ENCODE results near the gene SLC35G2.
A peak's percentile ranks its signal among the peaks of the same experiment; 100 is the strongest.
"Not testable (repeated sequence)": the region's sequence is repeated elsewhere in the genome, so short reads cannot be mapped to it uniquely, and the experiment has no call there.

Gene SLC35G2

DNA sequence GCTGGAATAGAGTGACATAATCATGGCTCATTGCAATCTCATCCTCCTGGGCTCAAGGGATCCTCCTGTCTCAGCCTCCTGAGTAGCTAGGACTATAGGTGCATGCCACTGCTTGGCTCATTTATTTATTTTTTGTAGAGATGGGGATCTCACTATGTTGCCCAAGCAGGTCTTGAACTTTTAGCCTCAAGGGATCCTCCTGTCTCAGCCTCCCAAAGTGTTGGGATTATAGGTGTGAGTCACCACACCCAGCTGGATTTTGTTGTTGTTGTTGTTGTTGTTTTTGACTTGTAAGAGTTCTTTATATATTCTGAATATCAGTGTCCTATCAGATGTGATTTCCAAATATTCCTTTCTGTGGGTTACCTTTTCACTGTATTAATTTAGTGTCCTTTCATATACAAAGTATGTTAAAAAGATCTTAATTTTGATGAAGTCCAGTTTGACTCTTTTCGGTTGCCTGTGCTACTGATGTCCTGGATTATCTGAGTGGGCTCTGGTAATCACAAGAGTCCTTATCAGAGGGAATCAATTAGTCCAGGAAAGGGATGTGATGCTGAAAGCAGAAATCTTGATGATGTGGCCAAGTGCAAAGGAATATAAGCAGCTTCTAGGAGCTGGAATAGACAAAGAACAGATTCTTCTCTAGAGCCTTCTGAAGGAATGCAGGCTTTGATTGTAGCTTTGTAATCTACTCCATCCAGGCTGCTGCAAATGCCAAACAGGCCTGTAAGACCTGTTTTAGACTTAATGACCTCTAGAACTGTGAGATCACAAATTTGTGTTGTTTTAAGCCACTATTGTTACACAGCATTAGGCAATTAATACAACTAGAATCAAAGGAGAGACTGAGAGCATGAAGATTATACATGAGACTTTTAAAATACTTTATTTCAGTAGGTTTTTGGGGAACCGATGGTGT is 73.3 kb downstream of the SLC35G2 start:
- no peaks in the 10 kb centered on the region for H3K27me3 Mint-ChIP-seq
- no peak overlapping the region for H3K27ac Mint-ChIP-seq
- peaks cover 65% of the 10 kb centered on the region for H3K4me1 Mint-ChIP-seq (ENCODE audit: low read depth)
- H3K9me3 Mint-ChIP-seq (ENCODE audit: low read depth) = no peaks in the 10 kb centered on the region
- H3K36me3 Mint-ChIP-seq = peaks cover 21% of the 10 kb centered on the region
- H3K4me3 Mint-ChIP-seq = peak overlapping the region; percentile 10

DNA sequence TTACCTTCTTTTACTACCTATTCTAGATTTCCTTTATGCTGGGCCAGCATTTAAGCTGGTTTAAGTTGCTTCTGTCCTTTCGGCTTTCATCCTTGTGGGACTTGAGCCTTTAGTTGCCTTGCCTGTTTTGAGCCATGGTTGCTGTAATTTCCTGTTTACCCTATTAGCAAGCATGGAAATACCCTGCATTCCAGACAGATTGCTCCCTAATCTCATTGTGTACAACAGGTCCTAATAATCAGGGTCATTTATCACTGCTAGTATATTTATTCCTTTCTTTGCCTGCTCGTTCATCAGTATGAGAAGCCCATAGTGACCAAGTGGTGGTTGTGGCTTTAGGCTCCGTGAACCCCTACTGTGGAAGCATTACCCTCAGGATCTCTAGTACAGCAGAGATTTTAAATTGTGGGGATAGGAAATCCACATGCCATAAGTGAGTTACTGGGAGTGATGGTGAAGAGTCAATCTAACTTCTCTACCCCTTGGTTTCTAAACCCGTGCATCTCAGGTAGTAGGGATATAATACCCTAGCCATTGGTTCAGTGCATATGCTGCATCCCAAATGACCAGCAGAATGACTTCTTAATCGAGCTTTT is 75.0 kb downstream of the SLC35G2 start:
- H3K36me3 Mint-ChIP-seq = peaks cover 21% of the 10 kb centered on the region
- H3K4me3 Mint-ChIP-seq = no peak overlapping the region
- peaks cover 65% of the 10 kb centered on the region for H3K4me1 Mint-ChIP-seq (ENCODE audit: low read depth)
- no peaks in the 10 kb centered on the region for H3K9me3 Mint-ChIP-seq (ENCODE audit: low read depth)
- no peak overlapping the region for H3K27ac Mint-ChIP-seq
- H3K27me3 Mint-ChIP-seq = no peaks in the 10 kb centered on the region

DNA sequence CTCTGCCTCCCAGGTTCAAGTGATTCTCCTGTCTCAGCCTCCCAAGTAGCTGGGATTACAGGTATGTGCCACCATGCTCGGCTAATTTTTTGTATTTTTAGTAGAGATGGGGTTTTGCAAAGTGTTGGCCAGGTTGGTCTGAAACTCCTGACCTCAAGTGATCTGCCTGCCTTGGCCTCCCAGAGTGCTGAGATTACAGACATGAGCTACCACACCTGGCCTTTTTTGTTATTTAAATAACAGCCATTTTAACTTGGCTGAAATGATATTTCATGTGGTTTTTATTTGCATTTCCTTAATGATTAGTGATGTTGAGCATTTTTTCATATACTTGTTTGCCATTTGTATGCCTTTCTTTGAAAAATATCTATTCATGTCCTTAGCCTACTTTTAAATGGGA is 78.2 kb downstream of the SLC35G2 start:
- H3K9me3 Mint-ChIP-seq (ENCODE audit: low read depth); H3K27me3 Mint-ChIP-seq; H3K4me3 Mint-ChIP-seq; H3K27ac Mint-ChIP-seq: not testable (repeated sequence)
- peaks cover 74% of the 10 kb centered on the region for H3K4me1 Mint-ChIP-seq (ENCODE audit: low read depth)
- H3K36me3 Mint-ChIP-seq = peaks cover 14% of the 10 kb centered on the region

DNA sequence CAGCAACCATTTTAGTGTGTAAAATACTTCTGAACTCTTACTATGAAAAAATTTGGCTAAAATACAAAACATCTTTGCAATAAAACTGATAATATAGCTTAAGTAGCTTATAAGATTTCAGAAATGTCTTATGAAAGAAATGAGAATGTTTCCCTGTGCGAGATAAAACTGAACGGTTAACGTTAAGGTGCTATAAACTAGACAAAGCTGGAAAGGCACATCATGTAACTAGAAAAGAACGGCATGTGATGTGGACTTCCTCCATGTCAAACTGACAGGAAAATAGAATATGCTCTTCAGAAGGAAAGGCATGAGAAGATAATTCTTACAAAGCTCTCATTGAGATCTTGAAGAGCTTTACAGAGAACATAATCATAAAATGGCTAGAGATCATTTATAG is 79.6 kb downstream of the SLC35G2 start:
- H3K4me3 Mint-ChIP-seq = peak overlapping the region; percentile 51
- H3K27me3 Mint-ChIP-seq = no peaks in the 10 kb centered on the region
- H3K27ac Mint-ChIP-seq = peak overlapping the region; percentile 47
- peaks cover 70% of the 10 kb centered on the region for H3K4me1 Mint-ChIP-seq (ENCODE audit: low read depth)
- peaks cover 7% of the 10 kb centered on the region for H3K9me3 Mint-ChIP-seq (ENCODE audit: low read depth)
- H3K36me3 Mint-ChIP-seq = peaks cover 22% of the 10 kb centered on the region

DNA sequence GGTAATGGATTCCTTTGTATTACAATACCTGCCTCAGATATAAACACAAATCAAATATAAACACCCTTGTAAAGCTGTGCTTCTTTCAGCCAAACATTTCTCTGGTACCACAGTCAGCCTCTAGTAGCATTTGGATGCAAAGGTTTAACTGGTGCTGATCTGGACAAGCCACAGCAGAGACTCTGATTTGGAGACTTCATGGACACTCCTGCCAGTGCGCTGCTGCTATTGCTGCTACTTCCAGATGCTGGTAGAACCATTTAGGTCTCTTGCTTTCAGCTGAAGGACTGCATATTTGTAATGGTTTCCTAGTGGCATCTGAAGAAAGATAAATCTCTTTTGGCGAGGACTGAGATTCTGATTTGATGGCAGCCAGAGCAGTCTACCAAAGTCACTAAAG is 80.0 kb downstream of the SLC35G2 start:
- Mint-ChIP-seq H3K36me3 (peaks cover 24% of the 10 kb centered on the region), H3K27ac (peak overlapping the region; percentile 47), H3K27me3 (no peaks in the 10 kb centered on the region), H3K9me3 (ENCODE audit: low read depth) (peaks cover 7% of the 10 kb centered on the region), H3K4me3 (peak overlapping the region; percentile 51), H3K4me1 (ENCODE audit: low read depth) (peaks cover 66% of the 10 kb centered on the region)

DNA sequence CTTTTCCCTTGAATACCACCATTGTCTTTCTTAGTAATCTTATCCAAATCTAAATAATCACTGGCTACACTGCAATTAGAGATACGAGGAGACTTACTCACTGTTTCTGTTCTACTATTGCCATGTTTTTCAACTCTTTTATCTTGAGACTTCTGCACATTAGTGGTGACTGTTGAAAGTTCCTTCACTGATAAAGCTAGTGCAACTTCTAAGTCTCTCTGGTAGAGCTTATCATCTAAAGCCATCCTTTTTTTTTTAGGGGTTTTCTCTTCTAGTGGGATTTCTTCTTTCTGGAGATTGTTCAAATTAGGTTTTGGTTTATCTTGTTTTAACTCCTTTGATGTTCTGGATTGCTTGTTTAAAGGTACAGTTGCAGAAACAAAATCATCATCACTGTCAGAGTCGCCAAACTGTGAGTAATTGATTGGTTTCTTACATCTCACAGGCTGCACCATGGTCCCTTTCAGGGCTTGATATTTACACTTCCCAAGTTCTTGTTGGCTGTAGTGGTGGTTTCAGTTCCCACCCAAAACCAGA is 80.8 kb downstream of the SLC35G2 start:
- peaks cover 60% of the 10 kb centered on the region for H3K4me1 Mint-ChIP-seq (ENCODE audit: low read depth)
- peak overlapping the region; percentile 2 for H3K4me3 Mint-ChIP-seq
- H3K9me3 Mint-ChIP-seq (ENCODE audit: low read depth) = peaks cover 7% of the 10 kb centered on the region
- H3K27me3 Mint-ChIP-seq = no peaks in the 10 kb centered on the region
- H3K36me3 Mint-ChIP-seq = peaks cover 27% of the 10 kb centered on the region
- peak overlapping the region; percentile 18 for H3K27ac Mint-ChIP-seq

GRCh38 chr3:136900694-136901093 is 81.8 kb downstream of the SLC35G2 start:
- peaks cover 60% of the 10 kb centered on the region for H3K4me1 Mint-ChIP-seq (ENCODE audit: low read depth)
- not testable (repeated sequence) for H3K9me3 Mint-ChIP-seq (ENCODE audit: low read depth); H3K27me3 Mint-ChIP-seq
- peak overlapping the region; percentile 6 for H3K4me3 Mint-ChIP-seq
- peak overlapping the region; percentile 46 for H3K27ac Mint-ChIP-seq
- peaks cover 27% of the 10 kb centered on the region for H3K36me3 Mint-ChIP-seq

DNA sequence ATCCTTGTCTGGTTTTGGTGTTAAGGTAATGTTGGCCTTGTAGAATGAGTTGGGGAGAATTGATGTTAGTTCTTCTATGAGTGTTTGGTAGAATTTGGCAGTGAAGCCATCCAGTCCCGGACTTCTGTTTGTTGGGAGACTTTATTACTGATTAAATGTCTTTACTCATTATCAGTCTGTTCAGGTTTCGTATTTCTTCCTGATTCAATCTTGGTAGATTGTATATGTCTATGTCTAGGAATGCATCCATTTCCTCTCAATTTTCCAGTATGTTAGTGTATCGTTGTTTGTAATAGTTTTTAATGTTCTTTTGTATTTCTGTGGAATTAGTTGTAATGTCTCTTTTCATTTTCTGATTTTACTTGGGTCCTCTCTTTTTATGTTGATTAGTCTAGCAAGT is 82.5 kb downstream of the SLC35G2 start:
- H3K36me3 Mint-ChIP-seq = peaks cover 28% of the 10 kb centered on the region
- peaks cover 62% of the 10 kb centered on the region for H3K4me1 Mint-ChIP-seq (ENCODE audit: low read depth)
- H3K4me3 Mint-ChIP-seq = no peak overlapping the region
- no peak overlapping the region for H3K27ac Mint-ChIP-seq
- H3K9me3 Mint-ChIP-seq (ENCODE audit: low read depth) = peaks cover 7% of the 10 kb centered on the region
- no peaks in the 10 kb centered on the region for H3K27me3 Mint-ChIP-seq

GRCh38 chr3:136902530-136902929 is 83.6 kb downstream of the SLC35G2 start:
- H3K27ac Mint-ChIP-seq = peak overlapping the region; percentile 11
- H3K27me3 Mint-ChIP-seq; H3K4me3 Mint-ChIP-seq; H3K9me3 Mint-ChIP-seq (ENCODE audit: low read depth): not testable (repeated sequence)
- H3K36me3 Mint-ChIP-seq = peaks cover 26% of the 10 kb centered on the region
- peaks cover 68% of the 10 kb centered on the region for H3K4me1 Mint-ChIP-seq (ENCODE audit: low read depth)

- Mint-ChIP-seq H3K9me3 (ENCODE audit: low read depth) (peaks cover 7% of the 10 kb centered on the region), H3K27ac (no peak overlapping the region), H3K36me3 (peaks cover 28% of the 10 kb centered on the region), H3K4me3 (no peak overlapping the region), H3K27me3 (no peaks in the 10 kb centered on the region), H3K4me1 (ENCODE audit: low read depth) (peaks cover 71% of the 10 kb centered on the region)
These were observed 85.0 kb downstream of the SLC35G2 start for GRCh38 chr3:136903899-136904298.

GRCh38 chr3:136904746-136905145 is 85.8 kb downstream of the SLC35G2 start:
- H3K27ac Mint-ChIP-seq = no peak overlapping the region
- H3K9me3 Mint-ChIP-seq (ENCODE audit: low read depth) = peaks cover 7% of the 10 kb centered on the region
- peaks cover 71% of the 10 kb centered on the region for H3K4me1 Mint-ChIP-seq (ENCODE audit: low read depth)
- H3K27me3 Mint-ChIP-seq = no peaks in the 10 kb centered on the region
- no peak overlapping the region for H3K4me3 Mint-ChIP-seq
- peaks cover 28% of the 10 kb centered on the region for H3K36me3 Mint-ChIP-seq
